IMR-90 (cell line): ENCODE data around the gene VPS13A. TPM values are rescaled to one million over a fixed set of nuclear protein-coding genes. Genes with fewer than 3 reads are reported as not detected.

Source experiments
- ATAC-seq: fragments of 200-7000 bp; cut with Tn5 transposase; 2 replicates; pipeline ENCODE4 v1.9.1; 2020; ENCODE audit warnings: low read depth, mild to moderate bottlenecking, moderate library complexity
- BruUV-seq: library from RNA; stranded (reverse); fragments of 400-500 nt; replicated peaks from 2 replicates; lab custom pipeline; 2021; lab: Mats Ljungman, UMichigan
- CTCF ChIA-PET: fragments of 300-600 bp; formaldehyde crosslinking; extraction: SDS; loops from one replicate; lab custom pipeline; 2021; ENCODE audit warnings: antibody characterized with exemption; lab: Yijun Ruan, JAX
- POLR2A ChIA-PET: fragments of 300-600 bp; sonication (Branson Sonifier 250); formaldehyde crosslinking; loops from one replicate; lab custom pipeline; 2022; ENCODE audit warnings: antibody characterized with exemption; ENCODE audit not compliant: unreplicated experiment; lab: Charles Lee
- DNase-seq: peaks from one replicate; pipeline ENCODE4 v3.0.0; 2013
- H2AFZ ChIP-seq: replicated peaks from 2 replicates; pipeline ENCODE3; 2013; ENCODE audit warnings: low read length, mild to moderate bottlenecking; ENCODE audit not compliant: poor library complexity
- H2AK5ac ChIP-seq: 2 replicates; pipeline ENCODE4 v1.6.1; 2013; ENCODE audit warnings: low read depth, low read length, inconsistent platforms
- H2AK9ac ChIP-seq: replicated peaks from 2 replicates; pipeline ENCODE3; 2013; ENCODE audit warnings: mild to moderate bottlenecking, low read depth, low read length, moderate library complexity; ENCODE audit not compliant: poor library complexity
- H2BK120ac ChIP-seq: 2 replicates; pipeline ENCODE4 v1.6.1; 2013; ENCODE audit warnings: low read depth, low read length, inconsistent platforms
- H2BK15ac ChIP-seq: 3 replicates; pipeline ENCODE4 v1.6.1; 2013; ENCODE audit warnings: low read depth, low read length, inconsistent platforms
- H2BK20ac ChIP-seq: 2 replicates; pipeline ENCODE4 v1.6.1; 2013; ENCODE audit warnings: low read depth, mild to moderate bottlenecking, inconsistent platforms, low read length, moderate library complexity
- H2BK5ac ChIP-seq: 2 replicates; pipeline ENCODE4 v1.6.1; 2013; ENCODE audit warnings: mild to moderate bottlenecking, low read depth, low read length, inconsistent platforms; ENCODE audit not compliant: poor library complexity, severe bottlenecking
- H3K14ac ChIP-seq: replicated peaks from 2 replicates; pipeline ENCODE4 v1.6.1; 2013; ENCODE audit warnings: low read depth, low read length, inconsistent platforms
- H3K18ac ChIP-seq: 2 replicates; pipeline ENCODE4 v1.6.1; 2013; ENCODE audit warnings: low read depth, low read length, control low read depth
- H3K23ac ChIP-seq: 2 replicates; pipeline ENCODE4 v1.6.1; 2013; ENCODE audit warnings: low read depth, low read length, inconsistent platforms
- H3K27ac ChIP-seq: 2 replicates; pipeline ENCODE4 v1.5.1; 2013; ENCODE audit warnings: mild to moderate bottlenecking, control low read depth, low read length; ENCODE audit not compliant: insufficient read depth
- H3K27me3 ChIP-seq: 2 replicates; pipeline ENCODE4 v1.6.1; 2013; ENCODE audit warnings: low read length; ENCODE audit not compliant: control insufficient read depth, insufficient read depth
- H3K36me3 ChIP-seq: 2 replicates; pipeline ENCODE4 v1.6.1; 2013; ENCODE audit warnings: low read length, mixed read lengths; ENCODE audit not compliant: control insufficient read depth, insufficient read depth
- H3K4ac ChIP-seq: 2 replicates; pipeline ENCODE4 v1.6.1; 2013; ENCODE audit warnings: low read depth, low read length, inconsistent platforms
- H3K4me1 ChIP-seq: 2 replicates; pipeline ENCODE4 v1.6.1; 2013; ENCODE audit warnings: low read length, mixed read lengths; ENCODE audit not compliant: control insufficient read depth, insufficient read depth
- H3K4me2 ChIP-seq: 2 replicates; pipeline ENCODE4 v1.6.1; 2013; ENCODE audit warnings: low read depth, mild to moderate bottlenecking, control low read depth, low read length, moderate library complexity
- H3K4me3 ChIP-seq: 2 replicates; pipeline ENCODE4 v1.5.1; 2013; ENCODE audit warnings: low read depth, mild to moderate bottlenecking, control low read depth, low read length, moderate library complexity; ENCODE audit not compliant: insufficient read depth
- H3K56ac ChIP-seq: 2 replicates; pipeline ENCODE4 v1.6.1; 2013; ENCODE audit warnings: low read length, inconsistent platforms; ENCODE audit not compliant: insufficient read depth; ENCODE audit errors: extremely low read depth
- H3K79me1 ChIP-seq, 2 experiments: 2 replicates each; pipeline ENCODE4 v1.6.1; 2013; ENCODE audit warnings: low read length in 2 of 2, inconsistent platforms in 1 of 2, low read depth in 1 of 2
- H3K9ac ChIP-seq: 2 replicates; pipeline ENCODE4 v1.6.1; 2013; ENCODE audit warnings: low read depth, low read length, control low read depth
- H3K9me1 ChIP-seq: 2 replicates; pipeline ENCODE4 v1.6.1; 2013; ENCODE audit warnings: low read length, inconsistent platforms; ENCODE audit not compliant: insufficient read depth
- H3K9me3 ChIP-seq: 2 replicates; pipeline ENCODE4 v1.6.1; 2013; ENCODE audit warnings: low read length; ENCODE audit not compliant: control insufficient read depth, insufficient read depth
- H4K20me1 ChIP-seq: 2 replicates; pipeline ENCODE4 v1.6.1; 2013; ENCODE audit warnings: low read length, inconsistent platforms; ENCODE audit not compliant: insufficient read depth
- H4K5ac ChIP-seq: 2 replicates; pipeline ENCODE4 v1.6.1; 2013; ENCODE audit warnings: mild to moderate bottlenecking, low read depth, low read length, control low read depth
- H4K8ac ChIP-seq, 2 experiments: 2 replicates each; pipeline ENCODE4 v1.6.1; 2013; ENCODE audit warnings: low read depth in 2 of 2, low read length in 2 of 2, control low read depth in 1 of 2, inconsistent platforms in 1 of 2
- H4K91ac ChIP-seq: 2 replicates; pipeline ENCODE4 v1.6.1; 2013; ENCODE audit warnings: low read depth, low read length, inconsistent platforms; ENCODE audit not compliant: insufficient read depth
- BHLHE40 ChIP-seq: fragments of 150-350 bp; IDR thresholded peaks from 2 replicates; pipeline ENCODE4 v1.6.1; 2016; ENCODE audit warnings: mild to moderate bottlenecking, low read depth, low read length
- CEBPB ChIP-seq: IDR thresholded peaks from 2 replicates; pipeline ENCODE4 v1.6.1; 2012; ENCODE audit warnings: low read depth, low read length, improper control_type of control experiment
- CHD1 ChIP-seq: IDR thresholded peaks from 2 replicates; pipeline ENCODE4 v1.6.1; 2012; ENCODE audit warnings: low read depth, low read length, improper control_type of control experiment
- FOS ChIP-seq: fragments of 150-350 bp; IDR thresholded peaks from 2 replicates; pipeline ENCODE4 v1.6.1; 2016; ENCODE audit warnings: low read depth, low read length
- MAFK ChIP-seq: IDR thresholded peaks from 2 replicates; pipeline ENCODE4 v1.6.1; 2012; ENCODE audit warnings: low read depth, low read length, improper control_type of control experiment
- MAZ ChIP-seq: IDR thresholded peaks from 2 replicates; pipeline ENCODE4 v1.6.1; 2012; ENCODE audit warnings: low read depth, mild to moderate bottlenecking, low read length, improper control_type of control experiment, moderate library complexity, borderline replicate concordance
- MXI1 ChIP-seq: IDR thresholded peaks from 2 replicates; pipeline ENCODE4 v1.6.1; 2012; ENCODE audit warnings: low read depth, mild to moderate bottlenecking, low read length, moderate library complexity, borderline replicate concordance
- NFE2L2 ChIP-seq: fragments of 150-350 bp; IDR thresholded peaks from 2 replicates; pipeline ENCODE4 v1.6.1; 2016; ENCODE audit warnings: low read depth, mild to moderate bottlenecking, low read length
- POLR2A ChIP-seq: IDR thresholded peaks from 2 replicates; pipeline ENCODE4 v1.6.1; 2012; ENCODE audit warnings: mild to moderate bottlenecking, low read depth, low read length
- RAD21 ChIP-seq: IDR thresholded peaks from 2 replicates; pipeline ENCODE4 v1.6.1; 2012; ENCODE audit warnings: low read length, improper control_type of control experiment
- RCOR1 ChIP-seq: IDR thresholded peaks from 2 replicates; pipeline ENCODE4 v1.6.1; 2012; ENCODE audit warnings: mild to moderate bottlenecking, low read length, improper control_type of control experiment; ENCODE audit not compliant: insufficient replicate concordance
- RFX5 ChIP-seq: IDR thresholded peaks from 2 replicates; pipeline ENCODE4 v1.8.0; 2012; ENCODE audit warnings: low read depth, mild to moderate bottlenecking, low read length, moderate library complexity
- SMC3 ChIP-seq: fragments of 150-350 bp; IDR thresholded peaks from 2 replicates; pipeline ENCODE4 v1.6.1; 2016; ENCODE audit warnings: low read depth, mild to moderate bottlenecking, antibody characterized with exemption, low read length, moderate library complexity
- WGBS, 2 experiments: methylation state at CpG; one replicate each; pipeline versions ENCODE4 v1.1.5 to v1.1.7; 2013; ENCODE audit warnings: missing lambda C conversion rate in 2 of 2; ENCODE audit not compliant: insufficient read length in 1 of 2; ENCODE audit errors: extremely low coverage in 2 of 2; 5-methylcytosine and 5-hydroxymethylcytosine counted together
- dilution Hi-C: fragments of 300-500 bp; cut with HindIII; formaldehyde crosslinking; loops from one replicate; pipeline ENCODE4 v1.14.3; 2018; ENCODE audit warnings: low sequenced_read_pairs; ENCODE audit not compliant: unreplicated experiment
- in situ Hi-C: fragments of 300-500 bp; cut with MboI; formaldehyde crosslinking; loops from 3 replicates; pipeline ENCODE4 v1.14.3; 2019; ENCODE audit warnings: low sequenced_read_pairs, inconsistent platforms, mixed read lengths
- intact Hi-C: fragments of 100-400 bp; cut with micrococcal nuclease; formaldehyde crosslinking; loops from 2 replicates; pipeline ENCODE4 v1.10.0; 2022
- polyA plus RNA-seq, 3 experiments: library from polyadenylated mRNA; depleted of rRNA; stranded (reverse); fragments of >200 nt; gene quantifications; 2 replicates each; pipeline ENCODE4 v1.2.3, GENCODE V29; 2012; ENCODE audit warnings: low replicate concordance in 1 of 3
- total RNA-seq: library from RNA; depleted of rRNA; stranded (reverse); fragments of >200 nt; gene quantifications from 2 replicates; pipeline ENCODE4 v1.2.3, GENCODE V29; 2012
- TF ChIP-seq, protein P1 (sequence below): fragments of 150-350 bp; IDR thresholded peaks from 2 replicates; pipeline ENCODE4 v1.6.1; 2016; ENCODE audit warnings: low read depth, mild to moderate bottlenecking, low read length, moderate library complexity, borderline replicate concordance
- TF ChIP-seq, protein P2 (sequence below): conservative IDR thresholded peaks from 2 replicates; pipeline ENCODE4 v1.5.1; 2012; ENCODE audit warnings: mild to moderate bottlenecking, low read depth, low read length, improper control_type of control experiment
- TF ChIP-seq, protein P3 (sequence below): fragments of 150-350 bp; IDR thresholded peaks from 2 replicates; pipeline ENCODE4 v1.6.1; 2017; ENCODE audit warnings: mild to moderate bottlenecking, antibody characterized with exemption, low read length, low read depth

VPS13A gene
- total and polyA plus RNA-seq, 2 of the 4 experiments (the other 2 are of a cell fraction): 10.4 to 26.5 TPM

DNA sequence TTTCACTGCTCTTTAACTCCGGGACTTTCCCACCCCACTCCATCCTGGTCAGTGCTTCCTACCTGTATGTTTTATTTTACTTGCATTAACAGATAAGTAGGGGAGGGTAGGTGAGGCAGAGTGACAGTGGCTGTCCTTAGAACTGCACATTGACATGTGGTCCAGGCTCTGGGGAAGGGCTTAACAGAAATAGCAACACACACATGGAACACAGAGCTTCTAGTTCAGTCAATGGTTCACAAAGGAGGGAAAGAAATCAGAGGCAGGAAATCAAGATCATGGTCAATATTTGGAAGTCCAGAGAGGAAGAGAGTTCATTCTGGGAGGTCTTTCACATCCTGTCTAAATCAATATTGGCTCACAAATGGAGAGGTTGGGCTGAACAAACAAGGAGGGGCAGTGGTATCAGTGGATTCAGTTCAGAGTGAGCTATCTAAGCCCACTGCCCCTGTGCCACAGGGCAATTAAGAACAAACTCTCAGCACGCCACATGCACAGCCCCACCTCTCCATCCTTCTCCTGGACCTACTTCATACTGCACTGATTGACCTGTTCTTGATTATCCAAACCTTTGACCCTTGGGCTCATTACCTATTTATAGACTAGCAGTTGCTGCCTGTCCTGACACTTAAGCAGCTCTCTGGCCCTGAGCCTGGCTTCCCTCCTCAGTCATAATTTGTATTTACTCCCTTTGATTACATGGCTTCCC lies 6.2 kb upstream of the VPS13A start:
- Histone ChIP-seq H3K4me3 (no peak overlapping the region), H2BK15ac (no peak overlapping the region), H2BK5ac (no peak overlapping the region), H3K56ac (no peak overlapping the region), H3K18ac (no peak overlapping the region), H4K91ac (no peak overlapping the region), H2AK5ac (no peak overlapping the region), H3K4me2 (no peak overlapping the region), H3K23ac (no peak overlapping the region), H4K5ac (no peak overlapping the region), H3K27me3 (peaks cover 4% of the 10 kb centered on the region), H3K27ac (no peak overlapping the region), H4K20me1 (no peaks in the 10 kb centered on the region), H3K9me3 (no peaks in the 10 kb centered on the region), H3K14ac (no peak overlapping the region), H3K4me1 (no peaks in the 10 kb centered on the region), H3K79me1 (no peaks in the 10 kb centered on the region), H2BK20ac (no peak overlapping the region), H4K8ac (no peak overlapping the region), H2AFZ (no peak overlapping the region), H3K36me3 (no peaks in the 10 kb centered on the region), H3K9ac (no peak overlapping the region), H3K9me1 (no peaks in the 10 kb centered on the region), H2AK9ac (no peak overlapping the region), H3K4ac (no peak overlapping the region), H2BK120ac (no peak overlapping the region)
- in situ Hi-C loops (loop anchor here (10.0 to 25.0 kb wide), 2 partner anchors 359 to 864 kb away; partner anchors contain the start of gene GNAQ), dilution Hi-C loops (no loop called here), intact Hi-C loops (loop anchor here (10.0 kb wide), 1 partner anchor 584 kb away; no protein-coding TSS in a partner anchor)
- ATAC-seq: no peak
- no TSS peak for BruUV-seq
- DNase-seq: no peak
- TF ChIP-seq MAFK (no peak), POLR2A (no peak), SMC3 (no peak), BHLHE40 (no peak), RCOR1 (no peak), RFX5 (no peak), RAD21 (no peak), MXI1 (no peak), MAZ (no peak), NFE2L2 (no peak), FOS (no peak), CHD1 (no peak), CEBPB (no peak)
- TF ChIP-seq, protein P1, sequence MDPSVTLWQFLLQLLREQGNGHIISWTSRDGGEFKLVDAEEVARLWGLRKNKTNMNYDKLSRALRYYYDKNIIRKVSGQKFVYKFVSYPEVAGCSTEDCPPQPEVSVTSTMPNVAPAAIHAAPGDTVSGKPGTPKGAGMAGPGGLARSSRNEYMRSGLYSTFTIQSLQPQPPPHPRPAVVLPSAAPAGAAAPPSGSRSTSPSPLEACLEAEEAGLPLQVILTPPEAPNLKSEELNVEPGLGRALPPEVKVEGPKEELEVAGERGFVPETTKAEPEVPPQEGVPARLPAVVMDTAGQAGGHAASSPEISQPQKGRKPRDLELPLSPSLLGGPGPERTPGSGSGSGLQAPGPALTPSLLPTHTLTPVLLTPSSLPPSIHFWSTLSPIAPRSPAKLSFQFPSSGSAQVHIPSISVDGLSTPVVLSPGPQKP: no peak
- TF ChIP-seq, protein P2, sequence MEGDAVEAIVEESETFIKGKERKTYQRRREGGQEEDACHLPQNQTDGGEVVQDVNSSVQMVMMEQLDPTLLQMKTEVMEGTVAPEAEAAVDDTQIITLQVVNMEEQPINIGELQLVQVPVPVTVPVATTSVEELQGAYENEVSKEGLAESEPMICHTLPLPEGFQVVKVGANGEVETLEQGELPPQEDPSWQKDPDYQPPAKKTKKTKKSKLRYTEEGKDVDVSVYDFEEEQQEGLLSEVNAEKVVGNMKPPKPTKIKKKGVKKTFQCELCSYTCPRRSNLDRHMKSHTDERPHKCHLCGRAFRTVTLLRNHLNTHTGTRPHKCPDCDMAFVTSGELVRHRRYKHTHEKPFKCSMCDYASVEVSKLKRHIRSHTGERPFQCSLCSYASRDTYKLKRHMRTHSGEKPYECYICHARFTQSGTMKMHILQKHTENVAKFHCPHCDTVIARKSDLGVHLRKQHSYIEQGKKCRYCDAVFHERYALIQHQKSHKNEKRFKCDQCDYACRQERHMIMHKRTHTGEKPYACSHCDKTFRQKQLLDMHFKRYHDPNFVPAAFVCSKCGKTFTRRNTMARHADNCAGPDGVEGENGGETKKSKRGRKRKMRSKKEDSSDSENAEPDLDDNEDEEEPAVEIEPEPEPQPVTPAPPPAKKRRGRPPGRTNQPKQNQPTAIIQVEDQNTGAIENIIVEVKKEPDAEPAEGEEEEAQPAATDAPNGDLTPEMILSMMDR: no peak
- TF ChIP-seq, protein P3, sequence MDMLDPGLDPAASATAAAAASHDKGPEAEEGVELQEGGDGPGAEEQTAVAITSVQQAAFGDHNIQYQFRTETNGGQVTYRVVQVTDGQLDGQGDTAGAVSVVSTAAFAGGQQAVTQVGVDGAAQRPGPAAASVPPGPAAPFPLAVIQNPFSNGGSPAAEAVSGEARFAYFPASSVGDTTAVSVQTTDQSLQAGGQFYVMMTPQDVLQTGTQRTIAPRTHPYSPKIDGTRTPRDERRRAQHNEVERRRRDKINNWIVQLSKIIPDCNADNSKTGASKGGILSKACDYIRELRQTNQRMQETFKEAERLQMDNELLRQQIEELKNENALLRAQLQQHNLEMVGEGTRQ: no peak
- WGBS, 2 experiments: no CpG with 5 or more reads among the region's 2 CpGs
- CTCF ChIA-PET: no interaction called here
- POLR2A ChIA-PET: no interaction called here
